GF-D8 (cell line): Measurements from ENCODE around the gene NDRG2.

ENCODE experiments used
- DNase-seq: peaks from one replicate; lab custom pipeline; 2025; lab: John Stamatoyannopoulos, UW

The NDRG2 gene

DNA sequence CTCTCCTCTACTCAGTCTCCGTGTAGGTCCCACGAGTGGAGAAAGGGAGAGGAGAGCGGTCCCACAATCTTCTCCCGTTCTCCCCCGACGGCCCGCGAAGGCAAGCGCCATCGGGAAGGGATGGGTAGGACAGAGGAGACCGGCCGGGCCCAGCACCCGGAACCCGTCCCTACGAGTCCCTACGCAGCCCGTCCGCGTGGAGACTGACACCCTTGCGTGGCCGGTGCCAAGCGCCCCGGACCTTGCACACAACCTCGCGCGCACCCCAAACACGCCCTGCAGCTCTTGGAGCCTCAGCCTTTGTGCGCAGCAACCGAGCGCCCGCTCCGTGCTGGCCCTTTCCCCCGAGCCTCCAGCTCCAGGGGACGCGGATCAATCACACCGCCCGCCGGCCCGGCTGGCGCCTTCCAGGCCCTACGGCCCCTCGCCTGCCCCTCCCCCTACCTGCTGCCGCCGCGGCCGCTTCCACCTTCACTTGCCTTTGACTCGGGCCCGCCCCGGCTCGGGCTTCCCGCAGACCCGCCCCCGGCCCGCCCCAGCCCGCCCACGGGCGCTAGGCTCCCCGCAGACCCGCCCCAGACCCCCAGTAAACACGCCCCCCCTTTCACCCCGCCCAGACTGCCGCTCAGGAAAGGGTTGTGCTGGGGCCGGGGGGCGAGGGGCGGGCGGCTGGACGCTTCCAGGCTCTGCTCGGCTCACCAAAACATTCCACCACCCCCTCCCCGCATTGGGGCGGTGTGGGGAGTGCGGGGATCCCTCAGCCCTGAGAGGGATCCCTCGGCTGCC lies at the start of gene NDRG2:
Gene NDRG2 (minus strand): TSS at position 477 of the 786 bp plus-strand sequence. CDS start 1,746 bp downstream, outside the sequence.
- no peak for DNase-seq

DNA sequence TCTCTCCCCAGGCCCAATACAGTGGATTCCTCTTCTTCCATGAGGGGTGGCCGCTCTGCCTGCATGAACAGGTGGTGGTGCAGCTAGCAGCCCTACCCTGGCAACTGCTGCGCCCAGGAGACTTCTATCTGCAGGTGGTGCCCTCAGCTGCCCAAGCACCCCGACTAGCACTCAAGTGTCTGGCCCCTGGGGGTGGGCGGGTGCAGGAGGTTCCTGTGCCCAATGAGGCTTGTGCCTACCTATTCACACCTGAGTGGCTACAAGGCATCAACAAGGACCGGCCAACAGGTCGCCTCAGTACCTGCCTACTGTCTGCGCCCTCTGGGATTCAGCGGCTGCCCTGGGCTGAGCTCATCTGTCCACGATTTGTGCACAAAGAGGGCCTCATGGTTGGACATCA lies 49.1 kb upstream of the NDRG2 start:
- no peak for DNase-seq

DNA sequence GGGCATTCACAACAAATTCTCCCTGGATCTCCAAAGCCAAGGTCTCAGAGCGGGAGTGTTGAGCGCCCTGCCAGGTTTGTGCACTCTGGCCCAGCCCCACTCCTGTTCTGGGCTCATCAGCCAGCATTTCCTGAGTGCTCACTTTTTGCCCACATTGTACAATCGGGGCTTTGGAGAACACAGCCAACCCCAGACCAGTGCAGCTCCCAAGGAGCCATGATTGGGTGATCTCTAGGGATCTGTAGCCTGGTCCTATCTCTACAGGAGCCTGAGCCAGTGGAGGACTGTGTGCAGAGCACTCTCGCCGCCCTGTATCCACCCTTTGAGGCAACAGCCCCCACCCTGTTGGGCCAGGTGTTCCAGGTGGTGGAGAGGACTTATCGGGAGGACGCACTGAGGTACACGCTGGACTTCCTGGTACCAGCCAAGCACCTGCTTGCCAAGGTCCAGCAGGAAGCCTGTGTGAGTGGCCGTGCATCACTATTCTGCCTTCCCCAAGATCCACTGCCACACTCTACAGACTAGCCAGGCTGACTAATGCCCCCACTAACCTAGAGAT lies 48.0 kb upstream of the NDRG2 start:
- no peak for DNase-seq

DNA sequence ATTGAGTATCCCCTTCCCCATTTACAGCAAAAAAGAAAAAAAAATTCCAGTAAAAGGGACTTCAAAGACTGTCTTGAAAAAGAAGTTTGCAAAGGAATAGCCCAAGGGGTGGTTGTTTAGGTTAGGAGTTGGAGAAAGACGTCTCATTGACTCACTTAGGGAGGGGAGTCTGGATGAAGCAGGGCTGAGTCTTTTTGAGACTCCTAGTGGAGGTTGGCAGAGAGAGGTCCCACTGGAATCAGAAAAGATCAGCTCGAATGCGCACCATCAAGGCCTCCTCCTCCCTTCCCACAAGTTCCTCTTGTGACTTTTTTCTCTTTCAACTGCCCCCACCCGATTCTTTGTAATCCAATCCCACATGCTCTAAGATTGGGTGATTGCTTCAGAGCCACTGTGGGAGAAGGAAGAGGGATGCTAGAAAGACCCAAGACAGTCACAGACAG lies 47.2 kb upstream of the NDRG2 start:
- peak; percentile 86 for DNase-seq

DNA sequence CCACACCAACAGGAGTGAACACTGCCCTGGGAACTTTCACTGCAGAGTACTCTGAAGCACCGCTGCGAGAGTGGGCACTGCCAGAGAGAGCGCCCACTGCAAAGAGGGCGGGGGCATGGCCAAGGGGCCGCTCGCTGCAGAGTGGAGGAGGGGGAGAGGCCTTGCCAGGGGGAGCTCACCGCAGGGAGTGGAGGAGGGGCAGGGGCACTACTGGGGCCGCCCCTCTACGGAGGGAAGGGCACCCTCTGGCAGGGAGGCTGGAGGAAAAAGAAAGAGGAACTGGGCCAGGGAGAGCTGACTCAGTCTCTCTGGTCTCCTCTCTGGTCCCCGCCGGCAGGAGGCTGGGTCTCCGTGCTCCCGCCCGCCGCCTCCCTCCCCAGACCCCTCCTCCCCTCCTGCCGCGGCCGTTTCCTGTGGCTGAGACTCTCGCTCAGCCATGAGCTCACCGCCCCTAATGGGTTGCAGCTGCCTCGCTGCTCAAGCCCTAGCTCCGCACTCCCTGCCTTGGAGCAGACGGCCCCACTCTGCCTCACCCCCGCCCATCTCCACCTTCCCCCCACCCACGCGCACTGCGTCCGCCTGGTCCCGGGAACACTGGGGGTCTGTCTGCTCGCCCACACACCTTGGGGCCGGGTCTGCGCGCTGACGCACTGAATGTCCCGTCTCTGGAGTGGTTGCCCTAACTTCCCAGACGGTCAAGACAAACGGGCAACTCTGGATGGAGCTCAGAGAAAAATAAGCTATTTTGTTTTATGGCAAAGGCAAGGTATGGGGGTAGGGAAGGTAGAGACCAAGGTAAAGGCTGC lies 46.6 kb upstream of the NDRG2 start:
- DNase-seq: peak; percentile 90

DNA sequence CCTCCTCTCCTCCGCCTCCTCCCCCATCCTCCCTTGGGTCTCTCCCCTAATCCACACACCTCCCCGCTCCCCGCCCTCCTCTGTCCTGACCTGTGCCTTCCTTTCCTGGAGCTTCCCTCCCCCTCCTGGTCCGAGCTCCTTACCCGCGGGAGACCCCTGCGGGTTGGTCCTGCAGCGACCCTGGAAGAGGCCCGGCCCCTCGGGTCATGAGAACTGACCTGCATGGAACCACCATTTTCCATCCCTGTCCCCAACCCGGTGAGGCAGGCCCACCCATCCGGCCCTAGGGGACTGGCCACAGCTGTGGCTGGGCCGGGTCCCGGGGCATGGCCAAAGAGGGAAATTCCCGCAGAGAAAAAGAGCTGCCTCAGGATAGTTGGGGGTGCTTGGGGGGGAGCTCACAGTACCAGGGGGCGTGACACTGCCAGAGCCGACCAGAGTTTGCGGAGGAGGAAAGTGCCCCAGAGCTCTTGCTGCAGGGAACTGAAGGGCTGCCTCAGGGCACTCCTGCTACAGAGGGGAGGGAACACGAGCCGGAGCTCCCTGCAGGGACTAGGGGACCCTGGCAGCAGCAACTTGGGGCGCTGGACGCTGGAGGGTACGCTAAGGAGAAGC lies 45.9 kb upstream of the NDRG2 start:
- DNase-seq: peak; percentile 49

DNA sequence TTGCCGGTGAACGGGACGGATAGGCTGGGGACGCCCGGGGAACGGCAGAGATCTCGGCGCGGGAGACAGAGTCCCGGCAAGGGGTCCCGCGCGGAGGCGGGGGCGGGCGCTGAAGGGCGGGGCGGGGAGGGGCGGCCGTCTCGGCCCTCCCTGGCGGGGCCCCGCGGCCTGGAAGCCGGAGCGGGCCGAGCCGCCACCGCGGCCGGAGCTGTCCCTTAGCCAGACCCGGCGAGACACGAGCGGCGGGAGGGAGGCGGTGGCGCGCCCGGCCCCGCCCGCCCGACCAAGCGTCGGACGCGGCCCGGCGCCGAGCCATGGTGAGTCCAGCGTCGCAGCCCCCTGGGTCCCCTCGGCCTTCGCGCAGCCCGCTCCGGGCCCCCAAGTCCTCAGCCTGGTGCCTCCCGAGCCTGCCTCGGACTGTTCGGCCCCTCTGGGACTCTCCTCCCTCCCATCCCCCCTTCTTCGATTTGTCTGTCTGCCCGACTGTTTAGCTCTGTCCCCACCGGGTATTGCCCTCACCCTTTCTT lies 45.3 kb upstream of the NDRG2 start, which contains the start of gene ARHGEF40:
Gene ARHGEF40 (plus strand): TSS at position 222 of the 527 bp plus-strand sequence. CDS start 93 bp downstream, at position 315.
- DNase-seq: no peak

DNA sequence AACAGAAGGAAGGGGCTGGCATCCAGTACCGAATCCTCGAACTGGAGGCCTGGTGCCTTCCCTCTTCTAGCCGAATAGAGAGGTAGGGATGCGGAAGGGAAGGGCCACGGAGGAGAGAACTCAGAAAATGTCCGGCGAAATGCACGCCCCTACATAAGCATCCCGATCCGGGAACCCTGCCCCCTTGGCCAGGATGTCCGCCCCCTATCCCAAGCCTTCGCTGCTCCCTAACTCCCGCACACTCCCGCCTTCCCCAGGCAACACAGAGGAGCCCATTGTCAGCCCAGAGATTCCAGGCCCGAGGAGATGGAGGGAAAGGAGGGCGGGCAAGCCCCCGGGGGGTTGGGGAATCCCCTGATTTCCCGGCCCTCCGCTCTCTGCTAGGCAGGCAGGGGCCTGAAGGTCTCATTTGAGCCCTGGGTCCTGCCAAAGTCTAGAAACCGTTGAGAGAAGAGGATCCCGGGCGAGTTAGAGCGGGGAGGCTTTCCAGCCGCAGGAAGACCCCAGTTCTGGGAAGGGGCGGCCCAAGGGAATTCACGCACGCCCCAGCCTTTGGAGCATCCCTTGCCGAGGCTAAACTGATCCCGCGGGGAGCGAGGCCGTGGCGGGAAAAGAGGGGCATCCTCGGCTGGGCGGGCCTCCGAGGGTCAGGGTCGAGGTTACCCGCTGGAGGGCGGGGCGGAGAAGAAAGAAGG lies 44.7 kb upstream of the NDRG2 start:
- no peak for DNase-seq

DNA sequence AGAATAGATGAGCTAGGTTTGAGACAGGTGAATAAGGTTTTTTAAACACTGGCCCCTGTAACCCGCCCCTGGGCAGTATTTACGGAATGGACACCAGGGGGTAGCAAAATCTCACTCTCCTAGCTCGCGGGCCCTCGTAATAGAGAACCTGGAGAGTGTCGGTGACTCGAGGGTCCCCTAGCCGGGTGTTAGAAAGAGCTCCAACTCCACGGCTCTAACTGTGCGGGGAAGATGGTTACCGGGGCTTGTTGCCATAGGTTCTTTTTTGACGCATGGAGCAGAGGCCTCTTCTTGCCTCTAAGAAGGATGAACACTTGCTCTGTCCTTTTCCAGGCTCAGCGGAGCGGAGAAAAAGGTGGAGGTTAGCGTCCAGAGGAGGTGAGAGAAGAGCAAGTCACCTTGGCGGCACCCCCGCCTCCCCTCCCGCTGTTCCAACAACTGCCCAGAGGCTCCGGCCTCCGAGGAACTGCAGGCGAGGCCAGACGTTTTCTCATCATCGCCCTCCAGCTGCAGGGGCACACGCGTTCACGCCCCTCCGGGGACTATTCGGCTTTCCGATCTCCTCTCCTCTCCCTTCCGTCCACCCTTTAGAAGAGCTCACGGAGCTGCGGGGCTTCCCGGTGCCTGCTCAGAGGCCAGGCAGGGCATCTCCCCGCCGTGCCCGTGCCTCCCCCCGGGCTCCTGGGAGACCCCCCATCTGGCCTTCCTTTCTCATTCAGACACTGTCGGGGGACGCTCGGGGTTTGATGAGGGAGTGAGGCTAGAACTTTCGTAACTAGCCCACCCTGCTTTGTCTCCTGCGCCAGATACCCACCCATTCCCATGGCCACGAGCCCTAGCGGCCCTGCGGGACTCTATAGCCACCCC lies 43.9 kb upstream of the NDRG2 start:
- peak; percentile 27 for DNase-seq

DNA sequence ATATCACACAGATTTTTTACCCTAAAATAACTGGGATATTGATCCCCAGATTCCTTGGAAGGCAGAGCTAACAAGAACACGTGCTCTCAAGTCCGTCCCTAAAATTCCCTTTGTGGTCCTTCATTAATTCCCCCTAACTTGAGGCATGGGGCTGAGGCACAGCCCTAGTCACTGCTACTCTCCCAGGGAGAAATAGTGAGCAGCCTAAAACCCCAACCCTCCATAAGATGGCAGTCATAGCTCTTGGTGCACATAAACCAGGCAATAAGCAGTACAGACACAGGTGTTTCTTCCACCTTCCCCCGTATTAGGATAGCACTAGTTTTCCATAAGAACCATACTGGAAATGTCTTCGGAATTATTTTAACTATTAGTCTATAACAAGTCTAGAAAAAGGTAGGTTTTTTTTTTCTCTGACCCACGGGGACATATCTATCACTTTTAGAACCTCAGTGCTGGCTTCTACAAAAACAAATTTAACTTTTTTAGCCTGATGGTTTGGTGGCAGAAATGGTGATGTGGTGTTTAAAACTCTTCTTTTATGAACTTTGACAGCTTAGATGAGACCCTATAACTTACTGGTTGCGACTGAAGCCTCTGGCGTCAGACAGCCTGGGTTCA lies 42.1 kb upstream of the NDRG2 start:
- no peak for DNase-seq

DNA sequence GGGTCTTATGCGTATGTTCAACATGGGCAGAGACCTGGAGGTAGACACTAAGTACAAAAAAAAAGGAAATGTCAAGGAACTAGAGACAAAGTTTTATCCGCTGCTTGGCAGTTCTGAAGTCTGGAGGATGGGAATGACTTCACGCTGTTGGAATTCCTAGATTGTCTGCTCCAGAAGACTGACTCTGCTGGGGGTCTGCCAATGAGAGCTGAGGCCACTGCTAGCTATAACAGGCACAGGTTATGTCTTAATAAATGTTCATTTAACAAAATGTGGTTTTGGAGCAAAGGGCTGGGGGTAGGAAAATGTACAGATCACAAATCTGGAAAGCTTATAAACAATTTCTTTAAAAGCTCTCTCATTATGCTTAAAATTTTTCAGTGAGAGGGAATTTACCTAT lies 38.6 kb upstream of the NDRG2 start:
- DNase-seq: no peak

DNA sequence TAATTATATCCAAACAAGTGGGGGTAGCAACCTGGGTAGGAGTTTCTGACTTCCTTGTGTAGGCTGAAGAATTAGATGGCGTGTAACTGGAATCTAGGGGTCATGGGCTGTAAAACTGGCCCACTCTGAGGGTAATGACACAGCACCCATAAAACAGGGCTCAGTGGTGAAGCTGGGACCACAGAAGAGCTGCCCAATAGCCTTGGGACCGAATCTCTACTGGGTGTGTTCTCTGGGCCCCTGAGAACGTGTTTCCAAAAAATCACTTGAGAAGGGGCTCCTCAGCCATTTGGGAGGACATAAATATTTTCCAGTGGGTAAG lies 36.4 kb upstream of the NDRG2 start:
- DNase-seq: no peak

DNA sequence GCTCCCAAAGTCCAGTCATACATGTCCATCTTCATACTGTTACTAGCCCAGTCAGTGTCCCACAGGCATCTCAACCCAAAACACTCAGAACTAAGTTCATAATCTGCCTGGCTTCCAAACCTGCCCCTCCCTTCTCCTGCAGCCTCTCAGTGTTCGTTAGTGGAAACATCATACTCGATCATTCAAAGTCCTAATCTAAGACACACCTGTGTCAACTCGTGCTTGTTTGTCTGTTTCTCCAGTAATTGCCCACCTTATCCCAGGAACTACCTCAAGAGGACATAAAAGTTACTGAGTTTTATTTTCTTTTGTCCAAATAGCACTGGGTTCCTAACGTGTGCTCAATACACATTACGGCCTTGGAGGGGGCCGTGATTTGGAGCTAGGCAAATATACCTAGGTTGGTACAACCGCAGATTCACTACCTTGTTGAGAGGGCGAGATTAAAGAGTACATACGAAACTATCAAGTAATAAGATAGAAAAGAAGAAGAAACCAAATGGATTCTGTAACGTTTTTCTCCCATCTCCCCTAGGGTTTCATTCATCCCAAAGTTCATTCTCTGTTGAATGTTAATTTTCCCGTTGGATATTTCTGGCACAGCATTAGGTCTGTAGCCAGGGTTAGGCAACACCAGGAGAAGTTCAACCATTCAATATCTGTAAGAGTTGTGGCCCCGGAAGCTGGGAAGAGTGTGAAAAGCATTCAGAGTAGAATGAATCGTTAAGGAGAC lies 35.9 kb upstream of the NDRG2 start:
- no peak for DNase-seq

DNA sequence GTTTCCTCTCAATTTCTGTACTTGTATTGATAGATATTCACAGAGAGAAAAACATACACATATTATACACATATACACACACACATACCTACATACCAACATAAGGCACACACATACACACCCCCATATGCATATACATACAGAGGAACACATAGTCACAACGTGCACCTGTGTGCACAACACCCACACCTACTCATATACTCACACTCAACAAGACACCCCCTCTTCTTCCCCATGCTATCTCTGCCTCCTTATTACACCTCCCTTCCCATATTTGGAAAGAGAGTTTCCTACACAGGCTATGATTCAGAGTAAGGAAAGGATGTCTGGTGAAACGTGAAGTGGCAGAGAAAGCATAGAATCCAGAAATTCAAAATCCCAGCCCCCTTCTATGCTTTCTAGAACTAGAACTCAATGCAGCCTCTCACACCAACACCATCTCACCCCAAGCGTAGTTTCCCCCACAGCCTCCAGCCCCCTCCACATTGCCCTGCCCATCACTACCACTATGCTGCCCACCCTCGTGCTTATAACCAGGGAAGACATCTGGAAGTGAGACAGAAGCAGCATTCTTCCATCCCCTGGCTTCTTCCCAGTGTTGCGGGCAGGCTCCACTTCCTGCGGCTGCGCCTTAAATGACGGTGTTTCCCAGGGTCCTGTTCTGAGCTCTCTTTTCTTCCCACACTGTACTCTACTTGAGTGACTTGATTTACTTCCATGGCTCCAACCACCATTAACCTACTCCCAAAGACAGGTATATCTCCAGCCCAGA lies 35.2 kb upstream of the NDRG2 start:
- no peak for DNase-seq

DNA sequence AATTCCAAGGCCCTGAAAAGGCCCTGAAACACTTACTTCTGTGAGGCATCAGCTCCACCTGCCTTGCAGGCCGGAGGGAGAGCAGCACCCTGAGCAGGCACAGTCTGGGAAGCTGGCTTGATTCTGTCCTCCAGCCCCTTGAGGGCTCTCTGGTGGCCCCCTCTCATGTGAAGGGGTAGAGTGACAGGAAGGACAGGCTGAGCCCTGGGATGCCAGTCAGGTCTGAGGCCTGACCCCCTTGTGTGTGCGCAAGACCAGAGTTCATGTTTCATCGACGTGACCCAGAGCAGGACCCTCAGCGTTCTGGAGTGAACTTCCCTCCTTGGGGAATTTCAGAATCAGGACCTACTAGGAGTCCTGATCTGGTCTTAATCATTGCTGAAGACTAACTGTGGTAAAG lies 34.0 kb upstream of the NDRG2 start:
- no peak for DNase-seq

DNA sequence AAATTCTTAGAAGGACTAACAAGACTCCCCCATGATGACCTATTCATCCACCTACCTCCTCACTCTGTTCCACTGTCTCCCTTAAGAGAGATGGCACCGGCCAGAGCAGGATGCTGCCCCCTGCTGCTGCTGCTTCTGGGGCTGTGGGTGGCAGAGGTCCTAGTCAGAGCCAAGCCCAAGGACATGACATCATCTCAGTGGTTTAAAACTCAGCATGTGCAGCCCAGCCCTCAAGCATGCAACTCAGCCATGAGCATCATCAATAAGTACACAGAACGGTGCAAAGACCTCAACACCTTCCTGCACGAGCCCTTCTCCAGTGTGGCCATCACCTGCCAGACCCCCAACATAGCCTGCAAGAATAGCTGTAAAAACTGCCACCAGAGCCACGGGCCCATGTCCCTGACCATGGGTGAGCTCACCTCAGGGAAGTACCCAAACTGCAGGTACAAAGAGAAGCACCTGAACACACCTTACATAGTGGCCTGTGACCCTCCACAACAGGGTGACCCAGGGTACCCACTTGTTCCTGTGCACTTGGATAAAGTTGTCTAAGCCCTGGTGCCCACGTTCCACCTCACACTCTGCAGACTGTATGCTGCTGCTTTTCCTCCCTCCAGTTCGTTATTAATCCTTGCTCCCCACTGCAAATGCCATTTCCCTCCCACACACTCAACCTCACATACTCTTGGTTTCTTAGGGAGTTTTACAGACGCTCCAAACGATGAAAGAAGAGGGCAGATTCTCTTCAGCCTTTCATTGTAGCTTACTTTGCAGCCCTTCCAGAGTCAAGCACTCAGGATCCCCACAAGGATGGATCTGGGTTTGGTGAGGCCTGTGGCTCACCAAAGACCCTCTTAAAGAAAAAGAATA lies 33.2 kb upstream of the NDRG2 start, which contains the start of gene RNASE8:
Gene RNASE8 (plus strand): TSS at position 20 of the 873 bp plus-strand sequence. CDS start 71 bp downstream, at position 91.
- DNase-seq: no peak

DNA sequence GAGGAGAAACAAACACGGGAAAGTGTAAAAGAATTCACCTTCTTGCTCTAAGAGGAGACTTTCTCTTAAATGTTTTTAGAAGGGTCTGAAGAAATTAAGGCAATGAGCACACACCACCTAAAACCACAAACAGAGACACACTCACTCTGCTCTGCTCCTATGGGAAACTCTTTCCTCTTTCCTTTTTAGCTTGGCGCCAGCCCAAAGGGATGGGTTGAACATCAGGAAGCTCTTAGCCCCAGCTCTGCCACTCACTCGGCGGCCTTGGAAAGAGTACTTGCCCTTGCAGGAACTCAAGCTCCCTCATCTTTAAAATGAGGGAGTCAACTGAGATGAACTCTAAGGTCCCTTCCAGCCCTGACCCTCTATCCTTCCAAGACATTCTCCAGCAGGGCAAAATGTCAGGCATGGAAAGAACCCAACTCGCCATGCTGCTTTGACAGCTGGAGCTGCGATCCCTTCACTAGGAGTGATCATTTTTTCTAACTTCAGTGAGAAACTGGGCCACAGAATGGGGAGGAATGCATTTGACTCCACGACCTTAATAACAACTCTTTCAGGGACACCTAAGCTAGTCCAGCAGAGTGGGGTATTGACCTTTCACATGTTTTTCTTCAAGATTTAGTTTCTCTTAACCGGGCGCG lies 31.8 kb upstream of the NDRG2 start:
- DNase-seq: no peak
